ENCODE measurements around the gene CUX1.

DNA sequence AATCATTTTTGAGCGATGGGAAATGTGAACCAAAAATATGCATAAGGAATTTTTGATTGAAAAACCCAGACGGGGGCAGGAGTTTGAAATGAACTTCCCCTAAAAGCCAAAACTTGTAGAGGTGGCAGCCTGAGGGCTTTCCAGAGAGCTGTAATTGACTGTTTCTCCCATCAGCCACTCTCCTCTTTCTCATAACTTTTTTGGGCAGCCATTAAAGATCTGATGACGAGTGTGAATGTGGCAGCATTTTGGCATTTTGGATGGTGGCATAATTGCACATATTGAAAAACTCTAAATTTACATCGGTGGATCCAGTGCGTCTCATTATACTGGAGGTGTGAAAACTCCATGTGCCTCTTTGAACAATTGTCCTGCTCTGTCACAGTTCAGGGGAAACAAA, 159.0 kb downstream of the CUX1 start:
- TF ChIP-seq POLR2A (IDR thresholded peaks at IDR 0.05), result no peak
- no peak for TF ChIP-seq CTCF (IDR thresholded peaks at IDR 0.05)
